ENCODE results near the gene XRCC3.
A peak's percentile ranks its signal among the peaks of the same experiment; 100 is the strongest.

The XRCC3 gene

GRCh38 chr14:103725739-103726395 is 10.6 kb upstream of the XRCC3 start:
- TF ChIP-seq CTCF (conservative IDR thresholded peaks at IDR 0.05) (no peak), ZFX (IDR thresholded peaks at IDR 0.05) (no peak)
- peak overlapping the region; percentile 96 for H3K27ac ChIP-seq

- TF ChIP-seq CTCF (conservative IDR thresholded peaks at IDR 0.05) = no peak
- peak overlapping the region; percentile 96 for H3K27ac ChIP-seq
Measured at GRCh38 chr14:103725001-103725682, 9.9 kb upstream of the XRCC3 start.

GRCh38 chr14:103724116-103724515 is 8.9 kb upstream of the XRCC3 start:
- H3K27ac ChIP-seq = no peak overlapping the region
- TF ChIP-seq ZFX (IDR thresholded peaks at IDR 0.05) (no peak), CTCF (conservative IDR thresholded peaks at IDR 0.05) (no peak)

- TF ChIP-seq ZFX (IDR thresholded peaks at IDR 0.05) (no peak), CTCF (conservative IDR thresholded peaks at IDR 0.05) (no peak)
- peak overlapping the region; percentile 6; the same call in 1 of the 2 replicates for H3K27ac ChIP-seq
Measured at GRCh38 chr14:103723748-103724081, 8.5 kb upstream of the XRCC3 start.

- H3K27ac ChIP-seq = no peak overlapping the region
- no peak for TF ChIP-seq CTCF (conservative IDR thresholded peaks at IDR 0.05)
- TF ChIP-seq ZFX (IDR thresholded peaks at IDR 0.05) = no peak
Measured at GRCh38 chr14:103721334-103722120, 6.3 kb upstream of the XRCC3 start.

DNA sequence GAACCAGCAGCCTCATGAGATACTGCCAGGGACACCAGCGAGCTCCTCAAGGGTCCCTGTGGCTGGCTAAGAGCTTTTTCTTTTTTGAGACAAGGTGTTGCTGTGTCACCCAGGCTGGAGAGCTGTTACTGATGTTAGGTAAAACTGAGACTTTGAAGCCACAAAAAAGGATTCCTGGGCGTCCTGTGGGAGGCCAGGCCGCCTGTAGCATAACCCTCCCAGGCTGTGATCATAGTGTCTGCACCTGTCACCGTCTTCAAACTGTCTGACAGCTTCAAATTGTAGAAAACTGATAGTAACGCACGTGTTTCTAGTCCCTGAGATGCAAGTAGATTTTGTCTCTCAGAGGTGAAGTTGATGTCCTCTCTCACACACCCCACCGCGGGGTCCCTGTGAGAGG is 4.5 kb upstream of the XRCC3 start:
- TF ChIP-seq CTCF (conservative IDR thresholded peaks at IDR 0.05) = no peak
- TF ChIP-seq ZFX (IDR thresholded peaks at IDR 0.05) = no peak
- H3K27ac ChIP-seq = no peak overlapping the region

DNA sequence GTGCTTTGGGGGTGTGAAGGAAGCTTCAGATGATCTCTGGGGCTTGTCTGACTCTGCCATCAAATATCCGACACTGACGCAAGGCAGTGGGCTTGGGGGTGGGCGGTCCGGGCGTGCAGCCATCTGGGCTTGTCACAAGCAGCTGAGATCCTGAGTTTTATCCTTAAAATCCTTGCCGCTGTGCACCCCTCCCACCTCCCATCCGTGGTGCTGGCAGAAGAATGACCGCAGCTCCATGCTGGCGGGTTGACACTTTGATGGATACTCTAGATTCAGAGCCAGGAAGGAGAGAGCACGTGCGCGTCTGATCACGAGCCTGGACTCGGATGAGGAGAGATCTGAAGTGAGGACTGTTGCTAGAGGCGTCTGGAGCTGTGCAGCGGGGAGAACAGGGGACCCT is 3.3 kb upstream of the XRCC3 start:
- TF ChIP-seq CTCF (conservative IDR thresholded peaks at IDR 0.05) (no peak), ZFX (IDR thresholded peaks at IDR 0.05) (no peak)
- no peak overlapping the region for H3K27ac ChIP-seq
